ENCODE results near the gene UBAC2. TPM values are rescaled to one million over a fixed set of nuclear protein-coding genes. Genes with fewer than 3 reads are reported as not detected.
A peak's percentile ranks its signal among the peaks of the same experiment; 100 is the strongest.

Gene UBAC2
- total and polyA plus RNA-seq, 2 donors (not counting 1 experiment from before 2014, with no cell fraction given): 32.4 to 87.4 TPM

DNA sequence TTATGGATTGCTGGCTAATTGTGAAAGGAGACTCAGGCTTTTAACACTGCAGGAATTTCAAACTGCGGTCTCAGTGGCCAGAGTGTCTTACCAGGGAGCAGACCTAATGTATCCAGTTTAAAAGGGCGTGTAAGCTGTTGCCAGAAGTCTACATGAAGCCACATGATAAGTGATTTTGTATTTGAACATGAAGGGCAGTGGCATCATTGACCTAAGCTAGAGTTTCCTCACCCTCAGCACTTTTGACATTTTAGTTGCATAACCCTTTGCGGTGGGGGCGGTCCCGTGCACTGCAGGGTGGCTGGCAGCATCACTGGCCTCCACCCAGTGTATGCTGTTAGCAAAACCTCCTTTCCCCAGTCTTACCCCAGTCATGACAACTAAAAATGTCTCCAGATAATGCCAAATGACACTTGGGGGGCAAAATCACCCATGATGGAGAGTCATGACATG lies 81.2 kb downstream of the UBAC2 start:
- Histone ChIP-seq H3K9ac (ENCODE audit: insufficient read depth, low read length) (no peak overlapping the region), H3K4me1 (ENCODE audit: control insufficient read depth, extremely low read depth, insufficient read depth, low read length) (no peaks in the 10 kb centered on the region), H3K36me3 (ENCODE audit: control insufficient read depth, insufficient read depth, low read length) (no peaks in the 10 kb centered on the region), H4K20me1 (ENCODE audit: control insufficient read depth, extremely low read depth, insufficient read depth, low read length) (no peaks in the 10 kb centered on the region), H3K27me3 (ENCODE audit: control insufficient read depth, insufficient read depth, low read length) (no peaks in the 10 kb centered on the region), H3K9me3 (ENCODE audit: control insufficient read depth, insufficient read depth, low read depth, low read length) (no peaks in the 10 kb centered on the region), H3K79me2 (ENCODE audit: control insufficient read depth, insufficient read depth, low read length) (no peaks in the 10 kb centered on the region), H3K4me3 (replicated peaks in 1 of 4; ENCODE audit: control extremely low read depth in 1 of 4, insufficient read depth in 1 of 4, low read depth in 3 of 4, low read length in 4 of 4) (no peak overlapping the region), H2AFZ (ENCODE audit: low read length) (no peak overlapping the region), H3K27ac (ENCODE audit: insufficient read depth, low read length) (no peak overlapping the region), H3K4me2 (ENCODE audit: extremely low read depth, insufficient read depth, low read length) (no peak overlapping the region)
- no peak for DNase-seq (ENCODE audit: low read depth in 2 of 2)
- no peak for TF ChIP-seq EZH2 (IDR thresholded peaks at IDR 0.05; ENCODE audit: low read length, missing control alignments)
- TF ChIP-seq, protein P1, sequence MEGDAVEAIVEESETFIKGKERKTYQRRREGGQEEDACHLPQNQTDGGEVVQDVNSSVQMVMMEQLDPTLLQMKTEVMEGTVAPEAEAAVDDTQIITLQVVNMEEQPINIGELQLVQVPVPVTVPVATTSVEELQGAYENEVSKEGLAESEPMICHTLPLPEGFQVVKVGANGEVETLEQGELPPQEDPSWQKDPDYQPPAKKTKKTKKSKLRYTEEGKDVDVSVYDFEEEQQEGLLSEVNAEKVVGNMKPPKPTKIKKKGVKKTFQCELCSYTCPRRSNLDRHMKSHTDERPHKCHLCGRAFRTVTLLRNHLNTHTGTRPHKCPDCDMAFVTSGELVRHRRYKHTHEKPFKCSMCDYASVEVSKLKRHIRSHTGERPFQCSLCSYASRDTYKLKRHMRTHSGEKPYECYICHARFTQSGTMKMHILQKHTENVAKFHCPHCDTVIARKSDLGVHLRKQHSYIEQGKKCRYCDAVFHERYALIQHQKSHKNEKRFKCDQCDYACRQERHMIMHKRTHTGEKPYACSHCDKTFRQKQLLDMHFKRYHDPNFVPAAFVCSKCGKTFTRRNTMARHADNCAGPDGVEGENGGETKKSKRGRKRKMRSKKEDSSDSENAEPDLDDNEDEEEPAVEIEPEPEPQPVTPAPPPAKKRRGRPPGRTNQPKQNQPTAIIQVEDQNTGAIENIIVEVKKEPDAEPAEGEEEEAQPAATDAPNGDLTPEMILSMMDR (conservative IDR thresholded peaks at IDR 0.05 in 1 of 2, IDR thresholded peaks at IDR 0.05 in 1 of 2; ENCODE audit: low read depth in 1 of 2, low read length in 2 of 2): no peak

DNA sequence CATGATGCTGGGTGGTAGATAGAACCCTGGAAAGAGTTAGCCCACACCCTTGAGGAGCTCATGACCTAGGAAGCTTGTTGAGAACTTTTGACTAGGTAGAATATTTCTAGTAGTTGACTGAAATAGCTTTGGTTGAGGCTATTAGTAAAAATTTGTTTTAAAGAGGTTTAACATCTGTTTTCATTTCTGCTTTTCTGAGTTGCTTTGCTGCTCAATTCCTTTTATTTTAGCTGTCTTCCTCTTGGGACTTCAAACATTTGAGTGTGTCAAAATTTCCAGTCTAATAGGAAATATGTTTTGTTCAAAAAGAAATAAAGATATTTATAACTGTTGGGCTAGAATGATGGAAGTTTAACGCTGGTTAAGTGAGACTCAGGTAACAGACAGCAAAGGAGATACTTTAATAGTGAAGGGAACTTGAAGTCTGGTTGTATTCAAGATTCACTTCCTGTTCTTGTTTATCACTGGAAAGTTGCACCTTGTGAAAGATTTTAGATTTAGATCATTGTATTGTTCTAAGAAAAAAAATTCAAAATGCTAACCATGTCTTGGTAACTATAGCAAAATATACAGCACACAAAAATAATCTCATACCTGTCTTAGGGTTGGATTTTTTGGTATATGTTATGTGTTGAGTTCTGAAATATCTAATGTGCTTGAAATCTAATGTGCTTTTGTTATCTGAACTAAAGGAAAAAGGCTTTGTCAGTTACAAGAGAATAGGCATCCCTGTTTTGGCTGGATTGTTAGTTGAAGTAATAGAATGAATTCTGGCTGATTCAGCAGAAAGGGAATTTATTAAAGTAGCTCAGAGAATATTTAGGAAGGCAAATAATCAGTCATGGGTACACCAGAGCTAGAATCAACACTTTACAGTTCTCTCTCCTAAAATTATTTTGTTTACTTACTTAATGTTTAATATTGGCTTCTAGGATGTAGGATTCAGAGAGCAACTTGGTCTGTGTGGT lies 81.9 kb downstream of the UBAC2 start:
- H3K4me2 ChIP-seq (ENCODE audit: extremely low read depth, insufficient read depth, low read length): no peak overlapping the region
- no peaks in the 10 kb centered on the region for H3K9me3 ChIP-seq (ENCODE audit: control insufficient read depth, insufficient read depth, low read depth, low read length)
- H3K79me2 ChIP-seq (ENCODE audit: control insufficient read depth, insufficient read depth, low read length): no peaks in the 10 kb centered on the region
- H4K20me1 ChIP-seq (ENCODE audit: control insufficient read depth, extremely low read depth, insufficient read depth, low read length): no peaks in the 10 kb centered on the region
- TF ChIP-seq, protein P1 (conservative IDR thresholded peaks at IDR 0.05 in 1 of 2, IDR thresholded peaks at IDR 0.05 in 1 of 2; ENCODE audit: low read depth in 1 of 2, low read length in 2 of 2): no peak
- no peak for TF ChIP-seq EZH2 (IDR thresholded peaks at IDR 0.05; ENCODE audit: low read length, missing control alignments)
- H2AFZ ChIP-seq (ENCODE audit: low read length): no peak overlapping the region
- no peaks in the 10 kb centered on the region for H3K27me3 ChIP-seq (ENCODE audit: control insufficient read depth, insufficient read depth, low read length)
- H3K9ac ChIP-seq (ENCODE audit: insufficient read depth, low read length): no peak overlapping the region
- no peaks in the 10 kb centered on the region for H3K36me3 ChIP-seq (ENCODE audit: control insufficient read depth, insufficient read depth, low read length)
- H3K4me3 ChIP-seq (replicated peaks in 1 of 4; ENCODE audit: control extremely low read depth in 1 of 4, insufficient read depth in 1 of 4, low read depth in 3 of 4, low read length in 4 of 4): no peak overlapping the region
- DNase-seq (ENCODE audit: low read depth in 2 of 2): no peak
- no peak overlapping the region for H3K27ac ChIP-seq (ENCODE audit: insufficient read depth, low read length)
- H3K4me1 ChIP-seq (ENCODE audit: control insufficient read depth, extremely low read depth, insufficient read depth, low read length): no peaks in the 10 kb centered on the region

- Histone ChIP-seq H3K79me2 (ENCODE audit: control insufficient read depth, insufficient read depth, low read length) (no peaks in the 10 kb centered on the region), H3K4me3 (replicated peaks in 1 of 4; ENCODE audit: control extremely low read depth in 1 of 4, insufficient read depth in 1 of 4, low read depth in 3 of 4, low read length in 4 of 4) (no peak overlapping the region), H3K36me3 (ENCODE audit: control insufficient read depth, insufficient read depth, low read length) (no peaks in the 10 kb centered on the region), H4K20me1 (ENCODE audit: control insufficient read depth, extremely low read depth, insufficient read depth, low read length) (no peaks in the 10 kb centered on the region), H3K27ac (ENCODE audit: insufficient read depth, low read length) (no peak overlapping the region), H3K27me3 (ENCODE audit: control insufficient read depth, insufficient read depth, low read length) (no peaks in the 10 kb centered on the region), H3K4me1 (ENCODE audit: control insufficient read depth, extremely low read depth, insufficient read depth, low read length) (no peaks in the 10 kb centered on the region), H3K9me3 (ENCODE audit: control insufficient read depth, insufficient read depth, low read depth, low read length) (no peaks in the 10 kb centered on the region), H2AFZ (ENCODE audit: low read length) (no peak overlapping the region), H3K4me2 (ENCODE audit: extremely low read depth, insufficient read depth, low read length) (no peak overlapping the region), H3K9ac (ENCODE audit: insufficient read depth, low read length) (no peak overlapping the region)
- no peak for TF ChIP-seq EZH2 (IDR thresholded peaks at IDR 0.05; ENCODE audit: low read length, missing control alignments)
- peak in 1 of 2 donors; percentile 37 for DNase-seq (ENCODE audit: low read depth in 2 of 2)
Observed at GRCh38 chr13:99285432-99286182, 85.0 kb downstream of the UBAC2 start.

All from fibroblast of lung (primary cell).